Panc1 (cell line): ENCODE measurements around the gene LRRD1.

Experiments used
- POLR2AphosphoS5 ChIP-seq: IDR thresholded peaks from 2 replicates; pipeline ENCODE4 v1.6.1; 2012; ENCODE audit warnings: mild to moderate bottlenecking, low read depth, low read length, moderate library complexity
- TF ChIP-seq, protein P1 (sequence below): fragments of 450-650 bp; IDR thresholded peaks from 2 replicates; pipeline ENCODE4 v1.5.1; 2017; ENCODE audit warnings: mild to moderate bottlenecking
- TF ChIP-seq, protein P2 (sequence below), 2 experiments: IDR thresholded peaks; 2 replicates each; pipeline ENCODE4 v1.6.1; 2011 to 2012; ENCODE audit warnings: low read depth in 2 of 2, control low read depth in 1 of 2, low read length in 1 of 2, mild to moderate bottlenecking in 1 of 2, moderate library complexity in 1 of 2; ENCODE audit not compliant: insufficient read depth in 1 of 2

DNA sequence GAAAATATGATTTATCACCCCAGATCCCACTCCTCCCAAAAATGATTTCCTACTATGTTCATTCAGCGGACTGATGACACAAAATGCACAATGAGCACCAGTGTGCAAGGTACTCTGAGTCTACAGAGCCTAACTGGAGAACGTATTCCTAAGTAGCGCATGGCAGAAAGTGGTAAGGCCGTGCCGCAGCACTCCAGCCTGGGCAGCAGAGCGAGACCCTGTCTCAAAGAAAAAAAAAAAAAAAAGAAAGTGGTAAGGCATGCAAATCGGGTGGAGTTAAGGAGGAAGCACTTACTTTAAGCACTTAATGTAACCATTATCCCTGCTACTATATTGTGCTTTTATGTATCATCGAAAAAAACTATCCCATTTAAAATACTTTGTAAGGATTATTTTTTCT is 70.1 kb downstream of the LRRD1 start:
- TF ChIP-seq, protein P1, sequence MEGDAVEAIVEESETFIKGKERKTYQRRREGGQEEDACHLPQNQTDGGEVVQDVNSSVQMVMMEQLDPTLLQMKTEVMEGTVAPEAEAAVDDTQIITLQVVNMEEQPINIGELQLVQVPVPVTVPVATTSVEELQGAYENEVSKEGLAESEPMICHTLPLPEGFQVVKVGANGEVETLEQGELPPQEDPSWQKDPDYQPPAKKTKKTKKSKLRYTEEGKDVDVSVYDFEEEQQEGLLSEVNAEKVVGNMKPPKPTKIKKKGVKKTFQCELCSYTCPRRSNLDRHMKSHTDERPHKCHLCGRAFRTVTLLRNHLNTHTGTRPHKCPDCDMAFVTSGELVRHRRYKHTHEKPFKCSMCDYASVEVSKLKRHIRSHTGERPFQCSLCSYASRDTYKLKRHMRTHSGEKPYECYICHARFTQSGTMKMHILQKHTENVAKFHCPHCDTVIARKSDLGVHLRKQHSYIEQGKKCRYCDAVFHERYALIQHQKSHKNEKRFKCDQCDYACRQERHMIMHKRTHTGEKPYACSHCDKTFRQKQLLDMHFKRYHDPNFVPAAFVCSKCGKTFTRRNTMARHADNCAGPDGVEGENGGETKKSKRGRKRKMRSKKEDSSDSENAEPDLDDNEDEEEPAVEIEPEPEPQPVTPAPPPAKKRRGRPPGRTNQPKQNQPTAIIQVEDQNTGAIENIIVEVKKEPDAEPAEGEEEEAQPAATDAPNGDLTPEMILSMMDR = no peak
- TF ChIP-seq POLR2AphosphoS5 = no peak
- TF ChIP-seq, protein P2, sequence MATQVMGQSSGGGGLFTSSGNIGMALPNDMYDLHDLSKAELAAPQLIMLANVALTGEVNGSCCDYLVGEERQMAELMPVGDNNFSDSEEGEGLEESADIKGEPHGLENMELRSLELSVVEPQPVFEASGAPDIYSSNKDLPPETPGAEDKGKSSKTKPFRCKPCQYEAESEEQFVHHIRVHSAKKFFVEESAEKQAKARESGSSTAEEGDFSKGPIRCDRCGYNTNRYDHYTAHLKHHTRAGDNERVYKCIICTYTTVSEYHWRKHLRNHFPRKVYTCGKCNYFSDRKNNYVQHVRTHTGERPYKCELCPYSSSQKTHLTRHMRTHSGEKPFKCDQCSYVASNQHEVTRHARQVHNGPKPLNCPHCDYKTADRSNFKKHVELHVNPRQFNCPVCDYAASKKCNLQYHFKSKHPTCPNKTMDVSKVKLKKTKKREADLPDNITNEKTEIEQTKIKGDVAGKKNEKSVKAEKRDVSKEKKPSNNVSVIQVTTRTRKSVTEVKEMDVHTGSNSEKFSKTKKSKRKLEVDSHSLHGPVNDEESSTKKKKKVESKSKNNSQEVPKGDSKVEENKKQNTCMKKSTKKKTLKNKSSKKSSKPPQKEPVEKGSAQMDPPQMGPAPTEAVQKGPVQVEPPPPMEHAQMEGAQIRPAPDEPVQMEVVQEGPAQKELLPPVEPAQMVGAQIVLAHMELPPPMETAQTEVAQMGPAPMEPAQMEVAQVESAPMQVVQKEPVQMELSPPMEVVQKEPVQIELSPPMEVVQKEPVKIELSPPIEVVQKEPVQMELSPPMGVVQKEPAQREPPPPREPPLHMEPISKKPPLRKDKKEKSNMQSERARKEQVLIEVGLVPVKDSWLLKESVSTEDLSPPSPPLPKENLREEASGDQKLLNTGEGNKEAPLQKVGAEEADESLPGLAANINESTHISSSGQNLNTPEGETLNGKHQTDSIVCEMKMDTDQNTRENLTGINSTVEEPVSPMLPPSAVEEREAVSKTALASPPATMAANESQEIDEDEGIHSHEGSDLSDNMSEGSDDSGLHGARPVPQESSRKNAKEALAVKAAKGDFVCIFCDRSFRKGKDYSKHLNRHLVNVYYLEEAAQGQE (IDR thresholded peaks at IDR 0.05; ENCODE audit: insufficient read depth in 1 of 2, low read depth in 2 of 2, low read length in 1 of 2) = no peak
